Activated T-helper 17 cell treated with anti-CD3 and anti-CD28 coated beads, Interleukin-2, amount 50 U/mL, for 72 hours (primary cell): ENCODE results near the gene CASQ2. TPM values are rescaled to one million over a fixed set of nuclear protein-coding genes. Genes with fewer than 3 reads are reported as not detected.
"Not testable (repeated sequence)": the region's sequence is repeated elsewhere in the genome, so short reads cannot be mapped to it uniquely, and the experiment has no call there.

Source experiments
- ATAC-seq: fragments of 150-1000 bp; cut with Tn5 transposase; replicated peaks from 2 replicates; pipeline ENCODE4 v1.10.0; 2021; ENCODE audit warnings: mild to moderate bottlenecking, moderate library complexity
- H3K27ac Mint-ChIP-seq: one replicate; pipeline ENCODE4 v1.8.0; 2022; ENCODE audit warnings: mixed read lengths
- H3K27me3 Mint-ChIP-seq: one replicate; pipeline ENCODE4 v1.8.0; 2022; ENCODE audit warnings: mixed read lengths
- H3K36me3 Mint-ChIP-seq: one replicate; pipeline ENCODE4 v1.8.0; 2022; ENCODE audit warnings: low read depth, mild to moderate bottlenecking, mixed read lengths
- H3K4me1 Mint-ChIP-seq: one replicate; pipeline ENCODE4 v1.8.0; 2022; ENCODE audit warnings: mixed read lengths
- H3K4me3 Mint-ChIP-seq: one replicate; pipeline ENCODE4 v1.8.0; 2022; ENCODE audit warnings: mild to moderate bottlenecking, mixed read lengths
- H3K9me3 Mint-ChIP-seq: one replicate; pipeline ENCODE4 v1.8.0; 2022; ENCODE audit warnings: mixed read lengths
- total RNA-seq, 2 donors: library from RNA; stranded (reverse); gene quantifications; one replicate each; pipeline ENCODE4 v1.2.3, GENCODE V29; 2022

Gene CASQ2
- total RNA-seq, 2 donors from 2014 or later, result not detected

DNA sequence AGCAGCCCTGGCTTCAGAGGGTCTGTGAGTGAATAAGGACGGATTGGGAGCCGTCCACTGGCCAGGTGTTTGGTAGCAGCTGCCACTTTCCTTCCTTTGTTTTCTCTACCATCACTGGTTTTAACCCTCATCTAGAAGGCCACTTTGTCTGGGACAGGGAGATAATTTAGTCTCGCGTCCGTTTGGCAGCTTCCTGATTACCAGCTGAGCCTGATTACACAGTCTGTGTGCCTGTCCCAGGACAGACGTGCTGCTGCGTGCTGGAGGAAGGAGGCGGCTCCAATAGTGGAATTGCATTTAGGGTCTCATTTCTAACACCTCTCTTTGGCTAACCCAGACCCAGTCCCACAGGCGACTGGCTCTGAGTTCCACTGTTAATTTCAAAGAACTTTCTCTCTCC is 24.6 kb upstream of the CASQ2 start:
- Mint-ChIP-seq H3K4me1 (no peaks in the 10 kb centered on the region), H3K9me3 (no peaks in the 10 kb centered on the region), H3K36me3 (no peaks in the 10 kb centered on the region)

DNA sequence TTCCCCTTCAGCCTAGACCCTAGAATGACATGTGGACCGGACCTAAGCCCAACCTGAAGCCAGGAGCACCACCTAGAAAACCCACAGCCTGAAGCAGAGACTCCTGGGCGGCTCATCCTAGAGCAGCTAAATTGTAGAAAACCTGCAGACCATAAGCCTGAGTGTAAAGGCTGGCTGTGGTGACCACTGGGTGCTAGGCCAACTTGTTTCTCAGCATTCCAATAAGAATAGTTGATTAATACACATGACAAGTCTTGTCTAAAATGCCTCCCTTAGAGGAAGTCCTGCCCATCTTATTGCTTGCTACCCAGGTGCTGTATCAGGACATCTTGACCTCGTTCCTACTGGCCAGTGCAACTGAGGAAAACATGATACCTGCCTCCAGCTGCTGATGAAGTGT is 23.3 kb upstream of the CASQ2 start:
- Mint-ChIP-seq H3K27me3 (peaks cover 39% of the 10 kb centered on the region), H3K27ac (no peak overlapping the region), H3K4me1 (no peaks in the 10 kb centered on the region), H3K9me3 (no peaks in the 10 kb centered on the region), H3K36me3 (no peaks in the 10 kb centered on the region), H3K4me3 (no peak overlapping the region)
- no peak for ATAC-seq

More for the DNA sequence above, 24.6 kb upstream of the CASQ2 start:
- no peak overlapping the region for H3K4me3 Mint-ChIP-seq
- H3K27me3 Mint-ChIP-seq, result peaks cover 37% of the 10 kb centered on the region
- ATAC-seq, result no peak
- H3K27ac Mint-ChIP-seq, result no peak overlapping the region

DNA sequence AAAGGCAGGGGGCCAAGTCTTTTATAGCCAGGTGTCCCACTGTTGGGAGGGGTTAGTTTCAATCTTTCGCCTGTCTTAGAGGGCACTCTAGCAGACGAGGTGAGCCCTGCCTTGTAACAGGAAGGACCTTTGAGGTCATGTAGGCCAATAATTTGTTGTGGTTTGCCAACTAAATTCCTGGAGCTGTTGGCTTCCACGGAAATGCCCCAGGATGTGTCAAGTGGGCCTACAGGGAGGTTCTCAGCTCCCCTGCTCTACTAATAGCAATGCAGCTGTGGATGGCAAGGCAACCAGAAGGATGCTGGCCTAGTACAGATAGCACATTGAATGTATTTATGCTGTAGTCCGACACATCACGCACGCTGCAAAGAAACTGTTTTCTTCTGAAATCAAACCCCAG is 22.3 kb upstream of the CASQ2 start:
- no peak for ATAC-seq

DNA sequence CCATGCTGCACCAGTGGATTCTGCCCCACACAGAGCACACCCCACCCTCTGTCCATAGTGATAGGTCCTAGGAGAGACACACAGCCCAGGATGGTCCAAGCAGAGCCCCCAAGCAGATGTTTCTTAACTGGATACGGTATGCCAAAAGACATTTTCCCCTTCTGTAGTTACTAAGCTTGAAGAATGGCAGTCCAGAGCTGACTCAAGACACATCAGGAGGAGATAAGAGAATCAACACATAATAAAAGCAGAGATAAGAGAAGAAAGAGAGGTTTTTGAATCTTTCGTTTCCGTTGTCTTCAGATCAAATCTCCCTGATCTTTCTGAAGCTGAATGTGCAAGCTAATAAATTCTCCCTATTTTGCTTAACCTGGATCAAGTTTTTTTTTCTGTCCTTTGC is 21.8 kb upstream of the CASQ2 start:
- Mint-ChIP-seq H3K4me3 (no peak overlapping the region), H3K4me1 (no peaks in the 10 kb centered on the region), H3K36me3 (no peaks in the 10 kb centered on the region), H3K9me3 (no peaks in the 10 kb centered on the region), H3K27ac (no peak overlapping the region), H3K27me3 (peaks cover 36% of the 10 kb centered on the region)
- ATAC-seq, result no peak

More for the DNA sequence above, 22.3 kb upstream of the CASQ2 start:
- H3K36me3 Mint-ChIP-seq, result no peaks in the 10 kb centered on the region
- no peaks in the 10 kb centered on the region for H3K4me1 Mint-ChIP-seq
- H3K27me3 Mint-ChIP-seq, result peaks cover 38% of the 10 kb centered on the region
- no peaks in the 10 kb centered on the region for H3K9me3 Mint-ChIP-seq
- no peak overlapping the region for H3K4me3 Mint-ChIP-seq
- H3K27ac Mint-ChIP-seq, result no peak overlapping the region

DNA sequence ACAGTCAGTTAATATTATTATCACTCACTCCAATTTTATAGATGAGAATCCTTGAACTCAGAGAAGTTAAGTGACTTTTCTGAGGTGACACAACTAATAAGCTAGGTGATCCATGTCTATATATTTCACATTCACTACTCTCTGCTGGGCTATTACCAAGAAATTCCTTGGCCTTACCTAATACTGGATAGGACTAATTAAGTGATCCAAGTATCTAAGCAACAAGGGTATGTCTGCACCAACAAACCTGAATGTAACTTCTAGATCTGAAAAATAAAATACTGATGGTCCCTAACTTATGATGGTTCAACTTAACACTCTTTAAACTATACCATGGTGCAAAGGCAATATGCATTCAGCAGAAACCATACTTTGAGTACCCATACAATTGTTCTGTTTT is 14.8 kb upstream of the CASQ2 start:
- peaks cover 37% of the 10 kb centered on the region for H3K27me3 Mint-ChIP-seq
- no peak overlapping the region for H3K4me3 Mint-ChIP-seq
- ATAC-seq, result no peak
- no peak overlapping the region for H3K27ac Mint-ChIP-seq
- H3K4me1 Mint-ChIP-seq, result no peaks in the 10 kb centered on the region
- no peaks in the 10 kb centered on the region for H3K36me3 Mint-ChIP-seq
- peaks cover 3% of the 10 kb centered on the region for H3K9me3 Mint-ChIP-seq

DNA sequence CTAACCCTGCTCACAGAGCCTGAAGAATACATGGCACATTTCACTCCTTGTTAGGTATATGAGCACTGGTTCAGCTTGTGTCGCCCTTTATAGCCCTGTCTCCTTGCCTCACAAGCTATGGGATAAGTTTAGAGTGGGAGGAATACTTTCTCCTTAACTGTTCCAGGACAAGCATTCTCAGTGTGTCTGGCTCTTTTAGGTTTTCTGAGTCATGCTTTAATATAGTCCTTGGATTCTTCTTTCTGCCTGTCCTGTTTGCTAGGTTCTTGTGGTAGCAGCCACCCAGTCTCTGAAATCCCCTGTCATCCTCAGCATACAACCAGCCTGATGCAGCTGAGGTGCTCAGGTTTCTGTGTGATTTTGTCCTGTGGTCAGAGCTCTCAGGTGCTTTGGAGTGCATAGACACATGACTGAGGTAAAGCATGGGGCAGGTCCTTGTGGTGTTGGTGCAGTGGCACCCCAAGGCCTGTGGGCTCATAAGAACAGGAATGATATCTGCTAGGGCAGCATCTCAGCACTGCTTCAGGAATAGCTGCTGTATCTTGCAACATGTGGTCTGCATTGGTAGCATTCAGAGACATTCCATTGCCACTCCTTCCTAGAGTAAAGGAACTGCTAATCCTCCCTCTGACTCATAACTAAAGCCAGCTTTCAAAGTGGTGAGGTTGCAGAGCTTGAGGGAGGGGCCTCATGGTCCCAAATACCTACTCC is 14.2 kb upstream of the CASQ2 start:
- no peak for ATAC-seq
- Mint-ChIP-seq H3K27ac (no peak overlapping the region), H3K27me3 (peaks cover 37% of the 10 kb centered on the region), H3K4me1 (no peaks in the 10 kb centered on the region), H3K4me3 (no peak overlapping the region), H3K9me3 (peaks cover 3% of the 10 kb centered on the region), H3K36me3 (no peaks in the 10 kb centered on the region)

DNA sequence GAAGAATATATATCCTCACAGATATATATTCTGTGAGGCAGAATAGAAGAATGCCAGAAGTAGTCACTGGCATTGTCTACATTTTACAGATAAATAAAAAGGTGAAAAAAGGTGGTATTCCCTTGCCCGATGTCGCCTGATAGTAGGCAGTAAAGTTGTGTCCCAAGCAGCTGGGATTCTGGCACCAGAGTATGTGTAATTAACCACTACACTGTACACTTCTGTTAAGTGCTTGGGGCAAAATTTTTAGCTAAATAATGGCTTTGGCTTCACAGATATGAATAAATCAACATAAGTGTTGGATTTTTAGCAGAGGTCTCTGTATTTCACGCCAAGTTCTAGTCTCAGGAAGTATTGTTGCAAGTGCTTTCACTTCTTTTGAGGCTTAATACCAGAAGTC is 13.3 kb upstream of the CASQ2 start:
- no peaks in the 10 kb centered on the region for H3K4me1 Mint-ChIP-seq
- no peaks in the 10 kb centered on the region for H3K36me3 Mint-ChIP-seq
- H3K27me3 Mint-ChIP-seq, result peaks cover 37% of the 10 kb centered on the region
- H3K9me3 Mint-ChIP-seq, result peaks cover 3% of the 10 kb centered on the region
- no peak overlapping the region for H3K27ac Mint-ChIP-seq
- H3K4me3 Mint-ChIP-seq, result no peak overlapping the region
- ATAC-seq, result no peak

DNA sequence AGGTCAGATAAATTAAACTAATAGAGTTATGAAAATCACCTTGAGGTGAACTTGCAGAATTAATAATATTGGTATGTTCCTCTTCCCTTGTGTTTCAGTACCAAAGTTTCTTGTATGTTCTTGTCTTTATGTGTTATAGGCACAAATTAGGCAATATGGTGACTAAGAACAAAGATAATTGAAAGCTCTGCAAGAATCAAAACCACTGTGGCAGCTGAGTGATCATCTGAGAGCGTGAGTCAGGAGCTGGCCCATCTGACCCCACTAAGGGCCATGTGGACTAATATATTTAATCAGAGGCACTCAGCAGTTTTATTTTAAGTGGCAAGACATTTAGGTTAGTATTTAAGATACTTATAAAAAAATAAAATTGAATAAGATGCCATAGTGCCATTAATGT is 12.8 kb upstream of the CASQ2 start:
- H3K27me3 Mint-ChIP-seq, result peaks cover 35% of the 10 kb centered on the region
- H3K9me3 Mint-ChIP-seq, result peaks cover 3% of the 10 kb centered on the region
- H3K4me3 Mint-ChIP-seq, result no peak overlapping the region
- no peaks in the 10 kb centered on the region for H3K4me1 Mint-ChIP-seq
- H3K36me3 Mint-ChIP-seq, result no peaks in the 10 kb centered on the region
- no peak overlapping the region for H3K27ac Mint-ChIP-seq
- no peak for ATAC-seq

DNA sequence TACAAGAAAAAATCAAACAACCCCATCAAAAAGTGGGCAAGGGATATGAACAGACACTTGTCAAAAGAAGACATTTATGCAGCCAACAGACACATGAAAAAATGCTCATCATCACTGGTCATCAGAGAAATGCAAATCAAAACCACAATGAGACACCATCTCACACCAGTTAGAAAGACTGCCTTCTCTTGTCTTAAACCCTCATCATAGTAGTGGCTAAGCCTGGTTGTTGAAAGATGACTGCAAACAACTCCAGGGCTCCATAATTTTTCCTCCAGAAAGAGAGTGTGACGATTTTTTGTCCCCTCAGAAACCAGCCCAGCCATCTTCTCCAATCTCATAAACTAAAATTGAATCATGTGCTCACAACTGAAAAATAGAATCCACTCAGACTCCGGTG is 12.1 kb upstream of the CASQ2 start:
- not testable (repeated sequence) for H3K9me3 Mint-ChIP-seq, H3K4me1 Mint-ChIP-seq, H3K27ac Mint-ChIP-seq, H3K36me3 Mint-ChIP-seq, ATAC-seq, H3K4me3 Mint-ChIP-seq
- peaks cover 35% of the 10 kb centered on the region for H3K27me3 Mint-ChIP-seq

DNA sequence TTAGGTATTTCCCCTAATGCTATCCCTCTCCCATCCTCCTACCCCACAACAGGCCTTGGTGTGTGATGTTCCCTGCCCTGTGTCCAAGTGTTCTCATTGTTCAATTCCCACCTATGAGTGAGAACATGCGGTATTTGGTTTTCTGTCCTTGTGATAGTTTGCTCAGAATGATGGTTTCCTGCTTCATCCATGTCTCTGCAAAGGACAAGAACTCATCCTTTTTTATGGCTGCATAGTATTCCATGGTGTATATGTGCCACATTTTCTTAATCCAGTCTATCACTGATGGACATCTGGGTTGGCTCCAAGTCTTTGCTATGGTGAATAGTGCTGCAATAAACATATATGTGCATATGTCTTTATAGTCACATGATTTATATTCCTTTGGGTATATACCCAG is 10.6 kb upstream of the CASQ2 start:
- H3K27ac Mint-ChIP-seq, H3K36me3 Mint-ChIP-seq, ATAC-seq, H3K4me3 Mint-ChIP-seq, H3K9me3 Mint-ChIP-seq, H3K4me1 Mint-ChIP-seq: not testable (repeated sequence)
- peaks cover 33% of the 10 kb centered on the region for H3K27me3 Mint-ChIP-seq

DNA sequence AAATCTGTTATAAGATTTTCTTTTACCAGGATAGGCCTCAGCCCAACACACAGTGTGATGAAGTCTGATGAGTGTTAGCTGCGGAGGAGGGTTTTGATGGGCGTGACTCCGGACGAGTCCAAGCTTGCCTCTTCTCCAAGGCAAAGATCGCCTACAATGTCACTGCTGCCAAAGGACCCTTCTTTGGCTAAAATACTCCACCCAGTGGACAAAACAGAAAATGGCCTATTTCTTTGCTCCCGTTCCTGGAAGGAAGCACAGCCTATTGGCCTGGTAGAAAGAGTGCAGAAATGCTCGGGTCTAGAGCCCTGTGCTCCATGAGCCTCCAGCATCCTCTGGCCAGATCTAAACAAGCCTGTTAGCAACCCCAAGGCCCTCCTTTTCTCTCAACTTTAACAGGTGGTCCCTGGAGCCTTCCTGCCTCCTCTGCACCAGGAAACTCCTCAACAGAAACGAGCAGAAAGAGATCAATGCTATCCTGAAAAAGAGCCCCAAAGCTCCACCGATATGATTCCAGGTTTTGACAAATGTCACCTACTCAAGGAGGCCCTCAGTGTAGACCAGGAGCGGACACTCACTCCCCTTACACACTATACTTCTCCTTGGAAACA is 3.4 kb upstream of the CASQ2 start:
- no peaks in the 10 kb centered on the region for H3K36me3 Mint-ChIP-seq
- peak; percentile 45 for ATAC-seq
- no peaks in the 10 kb centered on the region for H3K9me3 Mint-ChIP-seq
- H3K4me1 Mint-ChIP-seq, result no peaks in the 10 kb centered on the region
- no peak overlapping the region for H3K27ac Mint-ChIP-seq
- peaks cover 18% of the 10 kb centered on the region for H3K27me3 Mint-ChIP-seq
- H3K4me3 Mint-ChIP-seq, result no peak overlapping the region

DNA sequence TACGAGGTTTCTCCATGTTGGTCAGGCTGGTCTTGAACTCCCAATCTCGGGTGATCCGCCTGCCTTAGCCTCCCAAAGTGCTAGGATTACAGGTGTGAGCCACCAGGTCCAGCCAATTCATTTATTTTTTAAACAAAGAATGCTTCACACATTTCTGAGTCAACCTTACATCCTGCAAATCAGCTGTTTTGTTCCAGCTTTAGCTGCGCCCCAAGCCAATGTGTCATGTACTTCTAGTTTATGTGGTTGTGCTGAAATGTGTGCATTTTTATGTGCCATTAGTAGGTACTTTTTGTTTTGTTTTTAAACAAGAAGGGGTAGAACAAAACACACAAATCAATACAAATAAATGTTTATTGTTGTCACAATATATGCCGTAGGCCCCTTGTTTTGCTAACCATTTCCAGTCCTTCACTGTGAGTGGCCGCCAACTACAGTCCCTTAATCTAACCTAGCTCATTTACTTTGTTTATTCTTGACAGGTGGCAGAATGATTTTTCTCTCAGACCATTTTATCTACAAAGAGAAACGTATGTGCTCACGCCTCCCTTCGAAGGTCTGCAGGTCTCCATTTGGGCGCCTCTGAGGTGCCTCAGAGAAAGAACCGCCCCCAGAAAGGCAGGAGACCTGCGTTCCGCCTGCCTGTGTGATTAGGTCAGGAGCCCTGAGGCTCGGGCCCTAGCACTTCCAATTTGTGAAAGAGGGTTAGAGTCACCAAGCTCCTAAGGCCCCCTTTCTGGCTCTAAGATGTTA is 2.8 kb upstream of the CASQ2 start:
- Mint-ChIP-seq H3K4me1 (no peaks in the 10 kb centered on the region), H3K9me3 (no peaks in the 10 kb centered on the region), H3K4me3 (no peak overlapping the region), H3K36me3 (no peaks in the 10 kb centered on the region), H3K27me3 (peaks cover 19% of the 10 kb centered on the region), H3K27ac (no peak overlapping the region)
- no peak for ATAC-seq

DNA sequence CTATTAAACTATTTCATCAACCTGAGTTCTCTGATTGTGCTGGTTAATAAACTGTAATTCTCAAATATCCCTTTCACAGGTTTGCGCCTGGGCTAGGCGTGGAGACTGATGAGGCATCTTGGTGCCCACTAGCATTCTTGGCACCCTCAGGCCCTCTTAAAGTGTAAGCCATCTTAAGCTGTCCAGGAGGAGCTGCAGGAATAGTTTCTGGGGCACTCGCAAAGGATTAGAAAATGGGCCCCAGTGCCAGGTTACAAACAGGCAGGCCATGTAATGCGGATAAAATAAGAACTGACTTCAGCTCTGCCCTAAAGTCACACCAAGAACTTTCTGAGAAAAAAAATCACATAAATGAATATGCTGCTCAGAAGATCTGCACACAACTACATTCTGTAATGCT is 1.1 kb downstream of the CASQ2 start:
- Mint-ChIP-seq H3K4me1 (no peaks in the 10 kb centered on the region), H3K36me3 (no peaks in the 10 kb centered on the region), H3K4me3 (no peak overlapping the region), H3K9me3 (no peaks in the 10 kb centered on the region), H3K27me3 (peaks cover 16% of the 10 kb centered on the region), H3K27ac (no peak overlapping the region)
- ATAC-seq, result no peak

DNA sequence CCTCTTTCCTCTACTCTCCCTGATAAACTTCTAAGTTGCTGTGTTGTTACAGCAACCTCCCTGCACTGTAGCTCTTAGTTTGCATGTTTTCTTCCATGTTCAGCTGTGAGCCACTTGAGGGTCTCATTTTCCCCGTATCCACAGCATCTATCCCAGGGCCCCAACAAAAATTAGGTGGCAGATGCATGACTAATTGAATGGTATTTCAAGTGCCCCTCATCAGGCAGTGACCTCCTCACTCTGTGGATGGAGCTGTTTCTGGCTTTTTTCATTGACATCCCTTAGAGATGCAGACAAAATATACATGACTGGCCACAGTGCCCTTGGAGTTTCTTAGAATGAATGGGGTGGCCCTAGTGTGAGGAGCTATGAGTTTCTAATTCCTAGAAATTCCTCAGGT is 3.4 kb downstream of the CASQ2 start:
- no peaks in the 10 kb centered on the region for H3K9me3 Mint-ChIP-seq
- H3K27ac Mint-ChIP-seq, result no peak overlapping the region
- H3K4me1 Mint-ChIP-seq, result no peaks in the 10 kb centered on the region
- no peak for ATAC-seq
- H3K4me3 Mint-ChIP-seq, result no peak overlapping the region
- H3K36me3 Mint-ChIP-seq, result no peaks in the 10 kb centered on the region
- H3K27me3 Mint-ChIP-seq, result peaks cover 16% of the 10 kb centered on the region

DNA sequence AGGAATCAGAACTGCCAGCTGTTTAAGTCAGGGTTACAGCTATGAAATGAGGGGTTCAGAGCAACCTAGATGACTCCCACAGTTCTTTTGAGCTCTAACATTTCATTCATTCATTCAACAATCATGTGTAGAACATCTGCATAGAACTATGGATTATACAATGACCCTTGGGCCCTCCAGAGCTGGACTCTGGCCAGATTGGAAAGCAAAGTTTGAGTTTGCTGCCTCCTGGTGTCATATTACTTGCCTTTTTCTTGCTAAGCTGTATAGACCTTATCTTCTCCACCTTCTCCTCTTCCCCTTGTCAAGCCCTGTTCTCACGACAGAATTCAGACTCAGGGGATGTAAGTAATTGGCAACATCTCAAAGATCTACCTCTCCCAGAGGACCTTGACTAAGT is 4.0 kb downstream of the CASQ2 start:
- Mint-ChIP-seq H3K4me1 (no peaks in the 10 kb centered on the region), H3K36me3 (no peaks in the 10 kb centered on the region), H3K27ac (no peak overlapping the region), H3K4me3 (no peak overlapping the region), H3K9me3 (no peaks in the 10 kb centered on the region), H3K27me3 (peaks cover 16% of the 10 kb centered on the region)
- no peak for ATAC-seq
